H1 (cell line): Measurements from ENCODE around the gene HTD2. TPM values are rescaled to one million over a fixed set of nuclear protein-coding genes. Genes with fewer than 3 reads are reported as not detected.

Experiments
- CHD1 ChIP-seq: IDR thresholded peaks from 2 replicates; pipeline ENCODE4 v1.6.1; 2012; ENCODE audit warnings: low read depth, low read length, improper control_type of control experiment
- CTCF ChIP-seq, 3 experiments: IDR thresholded peaks; 1 replicate in 2 of 3; 2 replicates in 1 of 3; pipeline versions ENCODE4 v1.5.1 to v1.6.1; 2011; ENCODE audit warnings: low read length in 3 of 3, mild to moderate bottlenecking in 3 of 3, inconsistent platforms in 2 of 3, low read depth in 1 of 3, moderate library complexity in 1 of 3; ENCODE audit not compliant: insufficient read depth in 1 of 3; ENCODE audit errors: control extremely low read depth in 1 of 3
- KDM5A ChIP-seq: fragments of 200-600 bp; IDR thresholded peaks from 2 replicates; pipeline ENCODE4 v1.7.1; 2012; ENCODE audit warnings: mild to moderate bottlenecking, low read length, inconsistent platforms, mixed read lengths
- SIX5 ChIP-seq: IDR thresholded peaks from 2 replicates; pipeline ENCODE4 v1.6.1; 2011; ENCODE audit warnings: mild to moderate bottlenecking, low read depth, low read length
- USF2 ChIP-seq: IDR thresholded peaks from 2 replicates; pipeline ENCODE4 v1.6.1; 2011; ENCODE audit warnings: low read length, improper control_type of control experiment
- polyA plus RNA-seq, 7 experiments: library from polyadenylated mRNA; depleted of rRNA in 3 of 7; stranded (reverse) in 5 of 7; unstranded in 2 of 7; fragments of >200 nt in 5 of 7; fragments of 200-250 nt in 2 of 7; gene quantifications; 1 replicate in 5 of 7; 2 replicates in 1 of 7; 4 replicates in 1 of 7; pipeline versions ENCODE4 v1.2.1 to v1.2.3, GENCODE V29; 2011 to 2013; ENCODE audit warnings: missing spikeins in 2 of 7, mixed read lengths in 2 of 7
- total RNA-seq: library from RNA; stranded (reverse); fragmentation: NEBNext Ultra II Directional; extraction: Animal tissue kit (Norgen Biotek cat#: 25700); gene quantifications from 2 replicates; pipeline ENCODE4 v1.2.1, GENCODE V29; 2021

Gene HTD2
- total and polyA plus RNA-seq, 2 of the 8 experiments (the other 6 are each of a cell fraction or from before 2014, with no cell fraction given), result 8.8 to 10.8 TPM

GRCh38 chr3:58285334-58285733, 21.0 kb upstream of the HTD2 start (continued):
- TF ChIP-seq USF2 (no peak), CTCF (IDR thresholded peaks at IDR 0.05; ENCODE audit: control extremely low read depth in 1 of 3, insufficient read depth in 1 of 3, low read depth in 1 of 3, low read length in 3 of 3) (no peak), CHD1 (no peak), SIX5 (no peak), KDM5A (no peak)
